Measurements from ENCODE around the gene CBFA2T2. TPM values are rescaled to one million over a fixed set of nuclear protein-coding genes. Genes with fewer than 3 reads are reported as not detected.
"Not testable (repeated sequence)": the region's sequence is repeated elsewhere in the genome, so short reads cannot be mapped to it uniquely, and the experiment has no call there.

Gene CBFA2T2
- total RNA-seq, 1 experiment from 2014 or later, result 8.7 TPM

- Histone ChIP-seq H3K9me3 (replicated peaks) (no peaks in the 10 kb centered on the region), H3K36me3 (no peaks in the 10 kb centered on the region), H3K4me3 (no peak overlapping the region), H3K4me1 (replicated peaks) (no peaks in the 10 kb centered on the region), H3K27ac (no peak overlapping the region), H3K27me3 (replicated peaks) (no peaks in the 10 kb centered on the region)
- no peak for DNase-seq (ENCODE audit: low read depth in 1 of 2, low spot score in 2 of 2)
These were observed 80.8 kb downstream of the CBFA2T2 start for GRCh38 chr20:33570743-33571142.

- H3K27me3 ChIP-seq (replicated peaks); H3K4me3 ChIP-seq; H3K4me1 ChIP-seq (replicated peaks); H3K36me3 ChIP-seq; H3K27ac ChIP-seq; DNase-seq (ENCODE audit: low read depth in 1 of 2, low spot score in 2 of 2); H3K9me3 ChIP-seq (replicated peaks): not testable (repeated sequence)
These were observed 83.4 kb downstream of the CBFA2T2 start for GRCh38 chr20:33573268-33573667.

GRCh38 chr20:33575282-33575681, 85.4 kb downstream of the CBFA2T2 start:
- DNase-seq (ENCODE audit: low read depth in 1 of 2, low spot score in 2 of 2), result no peak
- Histone ChIP-seq H3K27ac (no peak overlapping the region), H3K9me3 (replicated peaks) (no peaks in the 10 kb centered on the region), H3K36me3 (no peaks in the 10 kb centered on the region), H3K27me3 (replicated peaks) (no peaks in the 10 kb centered on the region), H3K4me1 (replicated peaks) (no peaks in the 10 kb centered on the region), H3K4me3 (no peak overlapping the region)

GRCh38 chr20:33576432-33577125, 86.7 kb downstream of the CBFA2T2 start:
- no peak for DNase-seq (ENCODE audit: low read depth in 1 of 2, low spot score in 2 of 2)
- Histone ChIP-seq H3K27ac (no peak overlapping the region), H3K4me3 (no peak overlapping the region)

GRCh38 chr20:33578510-33578909, 88.6 kb downstream of the CBFA2T2 start:
- no peaks in the 10 kb centered on the region for H3K36me3 ChIP-seq
- H3K4me3 ChIP-seq, result no peak overlapping the region
- no peaks in the 10 kb centered on the region for H3K4me1 ChIP-seq (replicated peaks)
- DNase-seq (ENCODE audit: low read depth in 1 of 2, low spot score in 2 of 2), result no peak
- H3K27ac ChIP-seq, result no peak overlapping the region
- H3K27me3 ChIP-seq (replicated peaks), result no peaks in the 10 kb centered on the region
- H3K9me3 ChIP-seq (replicated peaks), result no peaks in the 10 kb centered on the region

More at GRCh38 chr20:33576432-33577125, 86.7 kb downstream of the CBFA2T2 start:
- Histone ChIP-seq H3K4me1 (replicated peaks) (no peaks in the 10 kb centered on the region), H3K9me3 (replicated peaks) (no peaks in the 10 kb centered on the region), H3K27me3 (replicated peaks) (no peaks in the 10 kb centered on the region), H3K36me3 (no peaks in the 10 kb centered on the region)

- H3K4me1 ChIP-seq (replicated peaks), result peaks cover 9% of the 10 kb centered on the region
- no peaks in the 10 kb centered on the region for H3K36me3 ChIP-seq
- no peak overlapping the region for H3K4me3 ChIP-seq
- no peak overlapping the region for H3K27ac ChIP-seq
- no peaks in the 10 kb centered on the region for H3K9me3 ChIP-seq (replicated peaks)
- no peaks in the 10 kb centered on the region for H3K27me3 ChIP-seq (replicated peaks)
- DNase-seq (ENCODE audit: low read depth in 1 of 2, low spot score in 2 of 2), result no peak
These were observed 93.2 kb downstream of the CBFA2T2 start for GRCh38 chr20:33583143-33583542.

- H3K4me3 ChIP-seq, result no peak overlapping the region
- no peak overlapping the region for H3K27ac ChIP-seq
- H3K4me1 ChIP-seq (replicated peaks), result peaks cover 9% of the 10 kb centered on the region
- no peaks in the 10 kb centered on the region for H3K36me3 ChIP-seq
- DNase-seq (ENCODE audit: low read depth in 1 of 2, low spot score in 2 of 2), result no peak
- no peaks in the 10 kb centered on the region for H3K9me3 ChIP-seq (replicated peaks)
- no peaks in the 10 kb centered on the region for H3K27me3 ChIP-seq (replicated peaks)
These were observed 95.1 kb downstream of the CBFA2T2 start for GRCh38 chr20:33584976-33585375.

GRCh38 chr20:33585413-33585812, 95.5 kb downstream of the CBFA2T2 start:
- DNase-seq (ENCODE audit: low read depth in 1 of 2, low spot score in 2 of 2), result no peak
- no peak overlapping the region for H3K4me3 ChIP-seq
- peaks cover 9% of the 10 kb centered on the region for H3K4me1 ChIP-seq (replicated peaks)
- H3K36me3 ChIP-seq, result no peaks in the 10 kb centered on the region
- no peaks in the 10 kb centered on the region for H3K9me3 ChIP-seq (replicated peaks)
- no peaks in the 10 kb centered on the region for H3K27me3 ChIP-seq (replicated peaks)
- no peak overlapping the region for H3K27ac ChIP-seq

GRCh38 chr20:33589059-33589458, 99.2 kb downstream of the CBFA2T2 start:
- H3K4me1 ChIP-seq (replicated peaks), result peaks cover 9% of the 10 kb centered on the region
- H3K27ac ChIP-seq, result no peak overlapping the region
- H3K36me3 ChIP-seq, result no peaks in the 10 kb centered on the region

GRCh38 chr20:33591901-33592300, 102.0 kb downstream of the CBFA2T2 start:
- H3K27me3 ChIP-seq (replicated peaks); DNase-seq (ENCODE audit: low read depth in 1 of 2, low spot score in 2 of 2); H3K4me3 ChIP-seq; H3K27ac ChIP-seq; H3K4me1 ChIP-seq (replicated peaks); H3K9me3 ChIP-seq (replicated peaks); H3K36me3 ChIP-seq: not testable (repeated sequence)

More at GRCh38 chr20:33589059-33589458, 99.2 kb downstream of the CBFA2T2 start:
- no peak overlapping the region for H3K4me3 ChIP-seq
- H3K27me3 ChIP-seq (replicated peaks), result no peaks in the 10 kb centered on the region
- no peak for DNase-seq (ENCODE audit: low read depth in 1 of 2, low spot score in 2 of 2)
- no peaks in the 10 kb centered on the region for H3K9me3 ChIP-seq (replicated peaks)

GRCh38 chr20:33594743-33595142, 104.8 kb downstream of the CBFA2T2 start:
- Histone ChIP-seq H3K27ac (no peak overlapping the region), H3K4me1 (replicated peaks) (no peaks in the 10 kb centered on the region), H3K27me3 (replicated peaks) (no peaks in the 10 kb centered on the region), H3K4me3 (no peak overlapping the region), H3K36me3 (no peaks in the 10 kb centered on the region; the same call in 1 of the 2 replicates), H3K9me3 (replicated peaks) (no peaks in the 10 kb centered on the region)
- no peak for DNase-seq (ENCODE audit: low read depth in 1 of 2, low spot score in 2 of 2)

GRCh38 chr20:33600414-33600813, 110.5 kb downstream of the CBFA2T2 start:
- no peaks in the 10 kb centered on the region for H3K27me3 ChIP-seq (replicated peaks)
- H3K4me1 ChIP-seq (replicated peaks), result no peaks in the 10 kb centered on the region
- H3K36me3 ChIP-seq, result peaks cover 4% of the 10 kb centered on the region; the same call in 1 of the 2 replicates
- no peaks in the 10 kb centered on the region for H3K9me3 ChIP-seq (replicated peaks)
- no peak overlapping the region for H3K4me3 ChIP-seq
- H3K27ac ChIP-seq, result no peak overlapping the region
- DNase-seq (ENCODE audit: low read depth in 1 of 2, low spot score in 2 of 2), result no peak

GRCh38 chr20:33600981-33601380, 111.1 kb downstream of the CBFA2T2 start:
- Histone ChIP-seq H3K4me1 (replicated peaks) (no peaks in the 10 kb centered on the region), H3K27me3 (replicated peaks) (no peaks in the 10 kb centered on the region), H3K9me3 (replicated peaks) (no peaks in the 10 kb centered on the region), H3K27ac (no peak overlapping the region), H3K36me3 (peaks cover 4% of the 10 kb centered on the region; the same call in 1 of the 2 replicates), H3K4me3 (no peak overlapping the region)
- no peak for DNase-seq (ENCODE audit: low read depth in 1 of 2, low spot score in 2 of 2)

- Histone ChIP-seq H3K4me3 (no peak overlapping the region), H3K4me1 (replicated peaks) (no peaks in the 10 kb centered on the region), H3K36me3 (peaks cover 4% of the 10 kb centered on the region; the same call in 1 of the 2 replicates), H3K9me3 (replicated peaks) (no peaks in the 10 kb centered on the region), H3K27ac (no peak overlapping the region), H3K27me3 (replicated peaks) (no peaks in the 10 kb centered on the region)
- DNase-seq (ENCODE audit: low read depth in 1 of 2, low spot score in 2 of 2), result no peak
These were observed 112.0 kb downstream of the CBFA2T2 start for GRCh38 chr20:33601861-33602260.
